Right cardiac atrium (tissue), 5 donors: ENCODE measurements around the gene TRIM32. TPM values are rescaled to one million over a fixed set of nuclear protein-coding genes. Genes with fewer than 3 reads are reported as not detected.
A peak's percentile ranks its signal among the peaks of the same experiment; 100 is the strongest.

Source experiments
- ATAC-seq, 2 donors: fragments of 200-7000 bp; cut with Tn5 transposase; one replicate each; pipeline versions ENCODE4 v1.8.0 to v1.9.1; 2020; ENCODE audit warnings: moderate library complexity in 2 of 2, mild to moderate bottlenecking in 1 of 2
- DNase-seq, 3 donors: peaks; one replicate each; pipeline ENCODE4 v3.0.0-alpha.2; 2020
- H3K27ac ChIP-seq: one replicate; pipeline ENCODE4 v1.5.1; 2013; ENCODE audit warnings: mild to moderate bottlenecking, low read length, control low read depth, moderate library complexity
- H3K27me3 ChIP-seq: one replicate; pipeline ENCODE4 v1.6.1; 2013; ENCODE audit not compliant: control insufficient read depth, insufficient read depth
- H3K4me1 ChIP-seq: one replicate; pipeline ENCODE4 v1.6.1; 2013; ENCODE audit warnings: low read length; ENCODE audit not compliant: control insufficient read depth, insufficient read depth
- H3K4me3 ChIP-seq: one replicate; pipeline ENCODE4 v1.5.1; 2013; ENCODE audit warnings: low read length, control low read depth
- H3K9me3 ChIP-seq: one replicate; pipeline ENCODE4 v1.6.1; 2013; ENCODE audit warnings: low read length; ENCODE audit not compliant: control insufficient read depth
- WGBS: extraction: QIAGEN DNeasy Blood & Tissue Kit; methylation state at CpG from one replicate; pipeline ENCODE4 v1.1.7; 2013; 5-methylcytosine and 5-hydroxymethylcytosine counted together
- intact Hi-C, 4 donors: fragments of 100-400 bp; cut with DNase I; formaldehyde crosslinking; loops; one replicate each; pipeline versions ENCODE4 v1.11.0 to v1.14.0; 2022 to 2023
- polyA plus RNA-seq: library from polyadenylated mRNA; stranded (reverse); fragments of 200-250 nt; gene quantifications from one replicate; pipeline ENCODE4 v1.2.3, GENCODE V29; 2013
- total RNA-seq, 4 donors: library from RNA; stranded (reverse); fragmentation: NEBNext Ultra II Directional; extraction: Animal tissue kit (Norgen Biotek cat#: 25700); gene quantifications; one replicate each; pipeline ENCODE4 v1.2.1, GENCODE V29; 2021
- donor health status: healthy with polysubstance abuse.
- donor health status: DM: no; HTN: yes; CAD: no.
- donor health status: DM: no; HTN: no; CAD: no.
- donor health status: DM: no; HTN: yes; CAD: no; lungs with severe emphysema.
- donor health status: DM: yes; HTN: yes; CAD: no.

The TRIM32 gene
- total and polyA plus RNA-seq, 5 donors = 6.8 to 16.6 (median 16.0) TPM

DNA sequence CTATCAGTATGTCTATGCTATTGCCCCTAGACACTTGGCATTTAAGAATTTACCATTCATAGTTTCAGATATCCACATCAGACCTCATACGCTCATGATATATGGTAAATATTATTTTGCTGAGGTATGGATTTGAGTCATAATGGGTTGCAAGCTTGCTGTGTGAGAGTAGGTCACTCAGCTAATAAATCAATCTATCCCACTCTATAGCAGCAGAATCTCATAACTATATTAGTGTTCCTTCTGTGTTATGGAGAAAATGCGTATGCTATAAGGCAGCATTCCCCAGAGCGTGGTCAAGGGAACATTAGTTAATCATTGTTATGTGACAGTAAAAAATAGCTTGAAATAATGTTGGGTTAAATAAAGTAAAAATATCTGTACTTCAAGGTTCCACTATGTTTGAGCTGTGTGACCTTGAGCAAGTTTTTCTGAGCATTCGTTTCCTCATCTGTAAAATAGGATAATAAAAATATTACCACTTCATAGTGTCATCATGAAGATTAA, 7.7 kb downstream of the TRIM32 start:
- no peak for ATAC-seq
- intact Hi-C loops = no loop called here
- H3K27me3 ChIP-seq = no peaks in the 10 kb centered on the region
- H3K4me1 ChIP-seq = peaks cover 5% of the 10 kb centered on the region
- no peak overlapping the region for H3K4me3 ChIP-seq
- no peak for DNase-seq
- 88% methylated on average over 4 of the region's 4 CpGs for WGBS
- H3K9me3 ChIP-seq = no peaks in the 10 kb centered on the region
- H3K27ac ChIP-seq = no peak overlapping the region

DNA sequence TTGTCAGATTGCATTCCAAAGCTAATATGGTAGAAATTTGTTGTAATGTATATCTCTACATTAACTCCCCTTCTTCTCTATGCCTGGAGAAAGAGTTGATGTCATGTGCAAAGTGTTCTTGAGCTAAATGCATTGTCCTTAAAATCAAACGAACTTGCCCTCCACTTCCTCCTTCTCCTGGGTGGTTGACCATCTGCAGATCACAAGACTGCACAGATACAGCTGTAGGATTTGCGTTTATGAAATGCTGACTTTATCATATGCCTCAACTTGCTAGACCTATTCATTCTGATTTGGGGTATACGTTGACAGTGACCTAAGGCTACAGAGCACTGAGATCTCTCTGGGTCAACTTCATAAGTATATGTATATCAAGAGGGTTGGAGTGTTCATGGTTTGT, 8.3 kb downstream of the TRIM32 start:
- Histone ChIP-seq H3K27me3 (no peaks in the 10 kb centered on the region), H3K9me3 (no peaks in the 10 kb centered on the region), H3K4me1 (peaks cover 5% of the 10 kb centered on the region), H3K4me3 (no peak overlapping the region), H3K27ac (no peak overlapping the region)
- intact Hi-C loops = no loop called here
- DNase-seq (no peak), ATAC-seq (no peak)
- WGBS = 28% methylated on average over 3 of the region's 3 CpGs

DNA sequence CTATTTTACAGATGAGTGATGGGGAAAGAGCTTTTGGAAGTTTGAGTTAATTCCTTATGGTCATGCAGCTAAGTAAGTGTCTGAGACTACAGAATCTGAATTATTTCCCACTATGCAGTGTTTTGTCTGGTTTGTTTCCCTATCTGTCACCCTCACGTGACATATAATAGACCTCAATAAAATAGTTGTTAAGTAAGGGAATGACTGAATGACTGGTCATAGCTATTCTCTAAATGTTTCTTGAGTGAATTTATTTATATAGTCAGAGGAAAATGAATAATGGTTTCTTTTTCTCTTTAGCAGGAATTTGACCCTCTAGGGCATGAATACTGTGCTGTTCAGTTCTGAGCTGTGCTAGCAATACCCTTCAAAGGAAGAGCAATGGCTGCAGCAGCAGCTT, 10.3 kb downstream of the TRIM32 start:
- DNase-seq (no peak), ATAC-seq (no peak)
- 77% methylated on average over 1 of the region's 1 CpG for WGBS
- H3K27me3 ChIP-seq = no peaks in the 10 kb centered on the region
- intact Hi-C loops = no loop called here
- no peak overlapping the region for H3K27ac ChIP-seq
- peaks cover 4% of the 10 kb centered on the region for H3K4me1 ChIP-seq
- no peaks in the 10 kb centered on the region for H3K9me3 ChIP-seq
- H3K4me3 ChIP-seq = no peak overlapping the region

DNA sequence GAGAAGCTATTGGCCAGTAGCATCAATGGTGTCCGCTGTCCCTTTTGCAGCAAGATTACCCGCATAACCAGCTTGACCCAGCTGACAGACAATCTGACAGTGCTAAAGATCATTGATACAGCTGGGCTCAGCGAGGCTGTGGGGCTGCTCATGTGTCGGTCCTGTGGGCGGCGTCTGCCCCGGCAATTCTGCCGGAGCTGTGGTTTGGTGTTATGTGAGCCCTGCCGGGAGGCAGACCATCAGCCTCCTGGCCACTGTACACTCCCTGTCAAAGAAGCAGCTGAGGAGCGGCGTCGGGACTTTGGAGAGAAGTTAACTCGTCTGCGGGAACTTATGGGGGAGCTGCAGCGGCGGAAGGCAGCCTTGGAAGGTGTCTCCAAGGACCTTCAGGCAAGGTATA, 10.8 kb downstream of the TRIM32 start:
- H3K4me3 ChIP-seq = no peak overlapping the region
- WGBS = 96% methylated on average over 16 of the region's 16 CpGs
- ATAC-seq (no peak), DNase-seq (peak in 2 of 3 donors; percentile 32 to 56)
- H3K27ac ChIP-seq = no peak overlapping the region
- intact Hi-C loops = no loop called here
- H3K4me1 ChIP-seq = peaks cover 4% of the 10 kb centered on the region
- no peaks in the 10 kb centered on the region for H3K27me3 ChIP-seq
- no peaks in the 10 kb centered on the region for H3K9me3 ChIP-seq

DNA sequence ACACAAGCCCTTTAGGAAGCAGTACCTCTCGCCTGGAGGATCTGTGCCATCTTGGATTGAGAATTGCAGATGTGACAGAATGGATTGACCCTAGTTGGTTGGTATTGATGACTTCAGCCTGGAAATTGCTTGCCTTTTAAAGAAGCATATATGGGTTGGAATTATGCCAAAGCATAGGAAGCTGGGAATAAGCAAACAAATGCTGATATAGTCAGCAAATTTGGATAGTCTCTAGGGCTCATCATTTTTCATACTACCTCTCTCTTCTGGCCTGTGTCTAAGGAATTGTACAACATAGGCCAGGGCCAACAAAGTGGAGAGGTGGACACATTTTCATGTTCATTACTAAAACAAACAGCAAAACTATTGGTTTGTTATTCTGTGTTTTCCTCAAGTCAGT, 13.2 kb downstream of the TRIM32 start:
- ATAC-seq (no peak), DNase-seq (no peak)
- Histone ChIP-seq H3K9me3 (no peaks in the 10 kb centered on the region), H3K27me3 (no peaks in the 10 kb centered on the region), H3K4me3 (no peak overlapping the region), H3K27ac (no peak overlapping the region), H3K4me1 (peaks cover 2% of the 10 kb centered on the region)
- 97% methylated on average over 1 of the region's 1 CpG for WGBS
- intact Hi-C loops = no loop called here

DNA sequence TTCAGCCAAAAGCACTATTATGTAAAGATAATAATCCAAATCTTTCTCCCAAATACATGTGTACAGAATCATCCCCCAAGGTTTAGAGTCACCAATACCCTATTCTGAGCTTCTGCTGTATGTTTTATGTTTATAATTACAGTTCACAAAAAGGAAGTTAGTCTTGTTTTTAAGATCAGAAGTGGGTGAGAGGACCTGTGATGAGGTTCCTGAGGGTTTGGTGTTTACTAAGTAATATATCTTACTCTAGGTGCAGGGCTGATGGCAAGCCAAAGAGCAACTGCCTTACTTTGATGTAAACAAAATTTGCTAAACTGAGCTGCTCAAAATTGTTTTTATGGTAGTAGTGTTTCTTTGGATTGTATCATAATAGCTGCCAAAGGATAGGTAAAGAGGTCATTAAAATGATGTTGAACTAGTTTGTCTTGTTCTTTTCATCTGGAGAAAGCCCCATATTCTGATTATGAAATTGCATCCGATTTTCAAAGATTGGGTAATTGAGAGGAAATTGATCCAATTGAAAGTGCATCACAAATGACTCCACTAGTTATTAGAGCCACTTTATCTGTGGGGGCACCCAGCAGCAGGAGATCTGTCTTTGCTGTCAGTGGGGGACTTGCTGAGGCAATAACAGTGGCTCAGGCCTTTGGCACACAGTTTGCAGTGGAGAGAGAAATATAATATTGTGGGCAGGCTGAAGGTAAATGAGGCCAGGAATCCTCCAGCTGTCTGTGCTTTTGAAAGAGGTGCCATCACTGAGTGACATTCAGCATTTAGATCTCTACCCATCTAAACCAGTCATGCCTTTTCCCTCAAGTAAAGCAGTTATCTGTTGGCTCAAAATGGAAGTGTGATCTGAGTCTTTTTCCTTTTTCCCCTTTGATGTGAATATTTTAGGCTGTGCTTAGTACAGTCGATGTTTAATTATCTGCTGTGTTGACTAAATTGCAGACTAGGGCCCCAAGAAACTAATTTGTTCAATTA, 14.1 kb downstream of the TRIM32 start:
- no peaks in the 10 kb centered on the region for H3K9me3 ChIP-seq
- ATAC-seq (no peak), DNase-seq (no peak)
- H3K27ac ChIP-seq = no peak overlapping the region
- no peak overlapping the region for H3K4me3 ChIP-seq
- H3K27me3 ChIP-seq = no peaks in the 10 kb centered on the region
- intact Hi-C loops = no loop called here
- peaks cover 2% of the 10 kb centered on the region for H3K4me1 ChIP-seq
- WGBS = 63% methylated on average over 2 of the region's 2 CpGs

DNA sequence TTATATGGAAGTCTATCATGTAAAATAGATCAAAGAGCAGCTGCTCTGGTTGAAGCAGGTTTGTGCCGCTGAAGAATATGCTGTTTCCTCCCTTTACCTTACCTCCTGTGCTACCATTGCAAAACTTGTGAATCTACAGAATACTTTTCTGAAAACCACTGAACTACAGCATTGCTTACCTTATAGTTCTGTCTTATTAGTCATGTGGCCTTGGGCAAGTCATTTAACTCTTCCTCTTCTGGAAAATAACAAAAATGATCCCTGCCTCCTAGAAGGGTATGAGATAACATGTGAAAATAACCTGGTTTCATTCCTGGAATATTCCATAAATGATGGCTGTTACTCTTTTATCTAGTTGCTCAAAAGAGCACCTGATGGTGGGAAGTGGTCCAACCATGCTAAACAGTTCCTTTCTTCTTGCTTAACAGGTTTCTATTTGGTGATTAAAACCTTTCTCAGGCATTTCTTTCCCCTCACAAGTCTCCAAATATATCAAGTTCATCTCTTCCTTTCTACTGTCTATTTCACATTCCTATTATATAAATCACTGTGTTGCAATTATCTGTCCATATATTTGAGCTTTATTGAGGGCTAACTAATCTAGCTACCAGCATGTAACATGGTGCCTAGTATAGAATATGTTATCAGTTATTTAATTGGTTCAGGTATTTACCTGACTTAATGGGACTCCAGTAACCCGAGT, 15.0 kb downstream of the TRIM32 start:
- H3K4me1 ChIP-seq = peaks cover 2% of the 10 kb centered on the region
- H3K4me3 ChIP-seq = no peak overlapping the region
- DNase-seq (no peak), ATAC-seq (no peak)
- no peaks in the 10 kb centered on the region for H3K9me3 ChIP-seq
- WGBS = 71% methylated on average over 2 of the region's 2 CpGs
- no peak overlapping the region for H3K27ac ChIP-seq
- H3K27me3 ChIP-seq = no peaks in the 10 kb centered on the region
- intact Hi-C loops = no loop called here

DNA sequence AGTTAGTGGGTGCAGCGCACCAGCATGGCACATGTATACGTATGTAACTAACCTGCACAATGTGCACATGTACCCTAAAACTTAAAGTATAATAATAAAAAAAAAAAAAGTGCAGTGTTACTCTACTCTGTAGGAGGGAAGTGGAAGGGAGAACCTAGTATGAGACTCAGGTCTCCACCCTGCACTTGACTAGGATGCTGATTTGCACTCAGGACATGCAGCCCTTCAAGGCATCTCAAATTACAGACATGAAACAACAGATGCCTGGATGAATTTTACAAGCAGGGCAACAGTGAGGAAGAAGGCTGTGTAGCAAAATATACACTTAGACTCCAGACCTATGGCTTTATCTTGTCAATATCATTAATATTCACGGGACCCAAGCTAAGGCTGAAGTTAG, 16.5 kb downstream of the TRIM32 start:
- no peaks in the 10 kb centered on the region for H3K27me3 ChIP-seq
- WGBS = 96% methylated on average over 3 of the region's 3 CpGs
- ATAC-seq (no peak), DNase-seq (no peak)
- H3K27ac ChIP-seq = no peak overlapping the region
- intact Hi-C loops = no loop called here
- peaks cover 2% of the 10 kb centered on the region for H3K4me1 ChIP-seq
- no peak overlapping the region for H3K4me3 ChIP-seq
- no peaks in the 10 kb centered on the region for H3K9me3 ChIP-seq

DNA sequence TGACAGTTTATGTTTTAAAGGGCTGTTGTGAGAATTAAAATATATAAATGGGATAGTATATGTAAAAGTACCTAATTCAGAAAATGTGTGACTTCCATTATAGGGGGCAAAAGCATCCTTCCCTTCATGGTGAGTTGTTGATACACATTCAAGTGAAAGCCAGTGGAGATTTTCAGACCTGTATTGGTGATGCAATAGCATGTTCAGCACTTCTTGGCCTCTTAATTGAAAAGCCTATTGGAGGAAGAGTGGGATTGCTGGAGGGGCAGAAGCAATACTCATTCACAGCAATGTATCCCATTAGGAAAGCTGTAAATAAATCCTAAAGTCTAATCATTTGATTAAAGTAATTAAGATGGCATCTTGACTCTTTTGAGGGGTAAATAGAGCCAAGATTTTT, 17.4 kb downstream of the TRIM32 start:
- Histone ChIP-seq H3K9me3 (no peaks in the 10 kb centered on the region), H3K4me3 (no peak overlapping the region), H3K4me1 (peaks cover 2% of the 10 kb centered on the region), H3K27me3 (no peaks in the 10 kb centered on the region), H3K27ac (no peak overlapping the region)
- ATAC-seq (no peak), DNase-seq (no peak)
- intact Hi-C loops = no loop called here

DNA sequence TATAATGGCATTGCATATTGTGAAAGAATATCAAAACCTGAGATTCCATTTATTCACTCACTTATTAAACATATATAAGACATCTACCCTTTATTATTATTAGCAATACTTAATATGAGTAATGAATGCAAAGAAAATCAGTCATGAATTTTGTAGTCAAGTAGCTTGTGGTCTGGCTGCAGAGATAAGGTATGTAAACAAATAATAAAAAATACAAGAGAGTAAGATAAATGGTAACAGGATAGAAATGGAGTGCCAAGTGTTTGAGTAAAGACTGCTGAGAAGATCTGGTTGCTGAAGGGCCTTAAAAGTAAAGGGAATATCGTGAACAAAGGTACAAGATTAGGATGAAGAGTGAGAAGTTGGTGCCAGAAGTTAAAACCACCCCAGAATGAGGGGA, 18.4 kb downstream of the TRIM32 start:
- Histone ChIP-seq H3K4me3 (no peak overlapping the region), H3K9me3 (no peaks in the 10 kb centered on the region), H3K27ac (no peak overlapping the region), H3K4me1 (peaks cover 2% of the 10 kb centered on the region), H3K27me3 (no peaks in the 10 kb centered on the region)
- no peak for ATAC-seq
- intact Hi-C loops = no loop called here
- DNase-seq = no peak
- WGBS = 71% methylated on average over 1 of the region's 1 CpG
